ENCODE data around the gene PRR4.

GRCh38 chr12:10853776-10854175 lies 4.5 kb upstream of the PRR4 start:
- TF ChIP-seq, protein P1, sequence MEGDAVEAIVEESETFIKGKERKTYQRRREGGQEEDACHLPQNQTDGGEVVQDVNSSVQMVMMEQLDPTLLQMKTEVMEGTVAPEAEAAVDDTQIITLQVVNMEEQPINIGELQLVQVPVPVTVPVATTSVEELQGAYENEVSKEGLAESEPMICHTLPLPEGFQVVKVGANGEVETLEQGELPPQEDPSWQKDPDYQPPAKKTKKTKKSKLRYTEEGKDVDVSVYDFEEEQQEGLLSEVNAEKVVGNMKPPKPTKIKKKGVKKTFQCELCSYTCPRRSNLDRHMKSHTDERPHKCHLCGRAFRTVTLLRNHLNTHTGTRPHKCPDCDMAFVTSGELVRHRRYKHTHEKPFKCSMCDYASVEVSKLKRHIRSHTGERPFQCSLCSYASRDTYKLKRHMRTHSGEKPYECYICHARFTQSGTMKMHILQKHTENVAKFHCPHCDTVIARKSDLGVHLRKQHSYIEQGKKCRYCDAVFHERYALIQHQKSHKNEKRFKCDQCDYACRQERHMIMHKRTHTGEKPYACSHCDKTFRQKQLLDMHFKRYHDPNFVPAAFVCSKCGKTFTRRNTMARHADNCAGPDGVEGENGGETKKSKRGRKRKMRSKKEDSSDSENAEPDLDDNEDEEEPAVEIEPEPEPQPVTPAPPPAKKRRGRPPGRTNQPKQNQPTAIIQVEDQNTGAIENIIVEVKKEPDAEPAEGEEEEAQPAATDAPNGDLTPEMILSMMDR (IDR thresholded peaks at IDR 0.05; ENCODE audit: insufficient read depth, low read depth, low read length), result no peak
- TF ChIP-seq EZH2 (IDR thresholded peaks at IDR 0.05; ENCODE audit: insufficient read depth, low read length), result no peak

Measured in astrocyte (in vitro differentiated cells and primary cell).